PC-3 (cell line): ENCODE measurements around the gene ARHGEF6. TPM values are rescaled to one million over a fixed set of nuclear protein-coding genes. Genes with fewer than 3 reads are reported as not detected.

Experiments used
- ATAC-seq: fragments of 200-7000 bp; cut with Tn5 transposase; 2 replicates; pipeline ENCODE4 v1.9.1; 2020; ENCODE audit warnings: mild to moderate bottlenecking, moderate library complexity
- BruUV-seq: library from RNA; stranded (reverse); fragments of 400-500 nt; replicated peaks from 2 replicates; lab custom pipeline; 2021; lab: Mats Ljungman, UMichigan
- CTCF ChIA-PET: fragments of 300-600 bp; sonication (Branson Sonifier 250); formaldehyde crosslinking; loops from one replicate; lab custom pipeline; 2022; ENCODE audit warnings: antibody characterized with exemption; lab: Charles Lee
- POLR2A ChIA-PET: fragments of 300-600 bp; sonication (Branson Sonifier 250); formaldehyde crosslinking; loops from one replicate; lab custom pipeline; 2022; ENCODE audit warnings: antibody characterized with exemption; ENCODE audit not compliant: unreplicated experiment; lab: Charles Lee
- DNase-seq: peaks from one replicate; pipeline ENCODE4 v3.0.0-alpha.2; 2015
- H2AFZ ChIP-seq: fragments of 300-600 bp; sonication (generic); 2 replicates; pipeline ENCODE4 v1.6.0; 2016; ENCODE audit warnings: antibody characterized with exemption, low read length
- H3F3A ChIP-seq: fragments of 300-600 bp; sonication (generic); one replicate; pipeline ENCODE4 v1.6.0; 2017; ENCODE audit warnings: antibody characterized with exemption, low read length, control low read depth, mild to moderate bottlenecking; ENCODE audit not compliant: unreplicated experiment
- H3K27ac ChIP-seq: fragments of 300-600 bp; sonication (generic); 2 replicates; pipeline ENCODE4 v1.5.1; 2016; ENCODE audit warnings: mild to moderate bottlenecking, low read length
- H3K27me3 ChIP-seq: fragments of 300-600 bp; sonication (generic); 2 replicates; pipeline ENCODE4 v1.6.1; 2016; ENCODE audit warnings: low read length, mixed read lengths
- H3K36me3 ChIP-seq: fragments of 300-600 bp; sonication (generic); 2 replicates; pipeline ENCODE4 v1.6.1; 2016; ENCODE audit warnings: low read depth, mixed run types, low read length, mixed read lengths
- H3K4me1 ChIP-seq: fragments of 300-600 bp; sonication (generic); 2 replicates; pipeline ENCODE4 v1.5.1; 2016; ENCODE audit warnings: low read length; ENCODE audit not compliant: insufficient read depth
- H3K4me2 ChIP-seq: fragments of 300-600 bp; sonication (generic); 2 replicates; pipeline ENCODE4 v1.6.0; 2016; ENCODE audit warnings: low read length
- H3K4me3 ChIP-seq: fragments of 300-600 bp; sonication (generic); 2 replicates; pipeline ENCODE4 v1.5.1; 2016; ENCODE audit warnings: mild to moderate bottlenecking, low read length, mixed read lengths
- H3K79me2 ChIP-seq: fragments of 300-600 bp; sonication (generic); 2 replicates; pipeline ENCODE4 v1.6.1; 2017; ENCODE audit warnings: low read length, mixed read lengths
- H3K9ac ChIP-seq: fragments of 300-600 bp; sonication (generic); 2 replicates; pipeline ENCODE4 v1.6.0; 2016; ENCODE audit warnings: mild to moderate bottlenecking, low read length
- H3K9me2 ChIP-seq: fragments of 300-600 bp; sonication (generic); replicated peaks from 2 replicates; pipeline ENCODE4 v1.6.1; 2016; ENCODE audit warnings: mixed run types, low read length, mixed read lengths
- H3K9me3 ChIP-seq: fragments of 300-600 bp; sonication (generic); 2 replicates; pipeline ENCODE4 v1.6.1; 2016; ENCODE audit warnings: low read length, mixed read lengths
- H4K20me1 ChIP-seq: fragments of 300-600 bp; sonication (generic); 2 replicates; pipeline ENCODE4 v1.6.1; 2016; ENCODE audit warnings: low read length, mixed read lengths
- EZH2 ChIP-seq: fragments of 300-600 bp; sonication (generic); IDR thresholded peaks from one replicate; pipeline ENCODE4 v1.6.1; 2017; ENCODE audit warnings: antibody characterized with exemption, mild to moderate bottlenecking, low read length; ENCODE audit not compliant: unreplicated experiment
- EZH2phosphoT487 ChIP-seq: fragments of 300-600 bp; sonication (generic); IDR thresholded peaks from 2 replicates; pipeline ENCODE4 v1.6.1; 2018; ENCODE audit warnings: mild to moderate bottlenecking, antibody characterized with exemption, low read length, borderline replicate concordance
- intact Hi-C: fragments of 100-400 bp; cut with micrococcal nuclease; formaldehyde crosslinking; loops from 2 replicates; pipeline ENCODE4 v1.9.0; 2023
- total RNA-seq: library from RNA; depleted of rRNA; stranded (reverse); fragments of >200 nt; gene quantifications from 2 replicates; pipeline ENCODE4 v1.2.3, GENCODE V29; 2014
- TF ChIP-seq, protein P1 (sequence below): fragments of 300-600 bp; sonication (generic); conservative IDR thresholded peaks from 2 replicates; pipeline ENCODE4 v1.5.1; 2017; ENCODE audit warnings: antibody characterized with exemption, low read depth, mild to moderate bottlenecking, low read length

Gene ARHGEF6
- total RNA-seq, 1 experiment from 2014 or later: 3.3 TPM

DNA sequence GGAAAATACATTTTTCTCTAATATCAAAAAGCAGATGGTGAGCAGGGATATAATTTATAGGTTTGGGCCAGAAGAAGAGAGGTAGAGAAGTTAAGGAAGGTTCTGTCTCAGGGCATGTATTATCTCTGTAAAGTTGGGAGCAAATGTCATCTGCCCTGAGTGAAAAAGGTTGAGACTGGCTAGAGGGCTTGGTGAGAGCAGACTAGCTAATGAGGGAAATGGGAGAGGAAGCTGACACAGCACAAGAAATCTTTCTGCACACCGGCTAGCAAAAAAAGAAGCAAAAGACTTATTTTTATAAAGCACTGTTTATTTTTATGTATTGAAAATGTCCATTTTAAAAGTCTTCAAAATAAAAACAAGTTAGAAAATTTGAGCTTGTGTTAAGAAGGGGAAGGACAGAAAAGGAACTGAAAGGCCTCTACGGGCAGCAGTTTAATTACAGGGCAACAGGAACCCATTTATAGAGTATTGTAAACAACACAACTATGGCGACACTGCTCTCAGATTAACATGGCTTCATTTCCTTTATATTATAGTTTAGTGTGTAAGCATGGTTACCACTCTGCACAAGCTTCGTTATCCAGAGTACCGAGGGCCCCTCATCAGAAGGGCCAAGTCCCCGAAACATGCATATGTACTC lies 115.4 kb downstream of the ARHGEF6 start:
- no peak overlapping the region for H2AFZ ChIP-seq
- no peaks in the 10 kb centered on the region for H3K9me3 ChIP-seq
- BruUV-seq: no TSS peak
- CTCF ChIA-PET: no interaction called here
- ATAC-seq: no peak
- TF ChIP-seq, protein P1, sequence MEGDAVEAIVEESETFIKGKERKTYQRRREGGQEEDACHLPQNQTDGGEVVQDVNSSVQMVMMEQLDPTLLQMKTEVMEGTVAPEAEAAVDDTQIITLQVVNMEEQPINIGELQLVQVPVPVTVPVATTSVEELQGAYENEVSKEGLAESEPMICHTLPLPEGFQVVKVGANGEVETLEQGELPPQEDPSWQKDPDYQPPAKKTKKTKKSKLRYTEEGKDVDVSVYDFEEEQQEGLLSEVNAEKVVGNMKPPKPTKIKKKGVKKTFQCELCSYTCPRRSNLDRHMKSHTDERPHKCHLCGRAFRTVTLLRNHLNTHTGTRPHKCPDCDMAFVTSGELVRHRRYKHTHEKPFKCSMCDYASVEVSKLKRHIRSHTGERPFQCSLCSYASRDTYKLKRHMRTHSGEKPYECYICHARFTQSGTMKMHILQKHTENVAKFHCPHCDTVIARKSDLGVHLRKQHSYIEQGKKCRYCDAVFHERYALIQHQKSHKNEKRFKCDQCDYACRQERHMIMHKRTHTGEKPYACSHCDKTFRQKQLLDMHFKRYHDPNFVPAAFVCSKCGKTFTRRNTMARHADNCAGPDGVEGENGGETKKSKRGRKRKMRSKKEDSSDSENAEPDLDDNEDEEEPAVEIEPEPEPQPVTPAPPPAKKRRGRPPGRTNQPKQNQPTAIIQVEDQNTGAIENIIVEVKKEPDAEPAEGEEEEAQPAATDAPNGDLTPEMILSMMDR: no peak
- TF ChIP-seq EZH2phosphoT487: no peak
- no peak for TF ChIP-seq EZH2
- no peak overlapping the region for H3K9ac ChIP-seq
- no peaks in the 10 kb centered on the region for H3K36me3 ChIP-seq
- no peaks in the 10 kb centered on the region for H3K9me2 ChIP-seq
- H3K79me2 ChIP-seq: no peaks in the 10 kb centered on the region
- no peaks in the 10 kb centered on the region for H3K27me3 ChIP-seq
- no peak for DNase-seq
- H3K27ac ChIP-seq: no peak overlapping the region
- no peak overlapping the region for H3K4me2 ChIP-seq
- H3K4me3 ChIP-seq: no peak overlapping the region
- POLR2A ChIA-PET: no interaction called here
- H3K4me1 ChIP-seq: no peaks in the 10 kb centered on the region
- no peaks in the 10 kb centered on the region for H4K20me1 ChIP-seq
- no peaks in the 10 kb centered on the region for H3F3A ChIP-seq
- intact Hi-C loops: no loop called here

DNA sequence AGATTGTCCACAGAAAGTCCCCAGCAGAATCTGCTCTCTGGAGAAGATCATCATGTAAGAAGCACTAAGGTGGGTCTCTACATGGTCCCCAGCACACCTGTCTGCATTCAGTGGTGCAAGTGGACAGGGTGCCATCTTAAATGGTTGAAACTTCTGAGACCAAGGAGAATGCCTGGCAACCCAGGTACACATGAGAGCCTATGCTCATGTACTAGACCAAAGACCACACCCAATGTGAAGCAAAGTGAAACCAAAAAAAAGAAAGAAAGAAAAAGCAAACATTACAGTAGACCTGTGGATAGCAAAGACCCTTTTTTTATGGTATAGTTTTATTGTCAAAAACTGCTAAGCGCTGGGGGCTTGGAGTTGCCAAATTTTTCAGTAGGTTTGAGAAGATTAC lies 117.8 kb downstream of the ARHGEF6 start:
- H3K4me2 ChIP-seq: no peak overlapping the region
- no peak overlapping the region for H3K9ac ChIP-seq

DNA sequence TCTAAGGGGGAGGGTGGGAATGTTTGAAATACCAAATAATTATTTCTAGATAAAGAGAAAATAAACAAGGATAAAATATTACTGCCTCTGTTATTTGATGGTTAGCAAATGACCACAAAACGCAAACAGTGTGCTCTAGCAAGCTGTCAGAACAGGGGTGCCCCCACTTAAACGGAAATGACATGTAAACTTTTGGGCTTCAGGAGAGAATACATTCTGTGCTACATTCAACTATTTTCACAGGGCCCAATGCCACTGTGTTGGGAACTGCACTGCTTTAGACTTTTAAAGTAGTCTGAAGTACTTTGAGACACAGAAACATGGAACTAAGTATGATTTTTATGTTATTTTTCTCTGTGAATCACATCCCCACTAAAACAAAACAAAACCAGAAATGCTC lies 118.6 kb downstream of the ARHGEF6 start:
- H3K36me3 ChIP-seq: no peaks in the 10 kb centered on the region
- no peak for TF ChIP-seq EZH2
- TF ChIP-seq, protein P1: no peak
- no peak for TF ChIP-seq EZH2phosphoT487
- no peaks in the 10 kb centered on the region for H3K79me2 ChIP-seq
- H3K27me3 ChIP-seq: 0 out of 2 replicates have a peak, but pooled peaks cover 2% of the 10 kb centered on the region
- H4K20me1 ChIP-seq: no peaks in the 10 kb centered on the region
- no peak overlapping the region for H3K4me3 ChIP-seq
- DNase-seq (no peak), ATAC-seq (no peak)
- BruUV-seq: no TSS peak
- intact Hi-C loops: no loop called here
- CTCF ChIA-PET: no interaction called here
- no peak overlapping the region for H3K4me2 ChIP-seq
- no peak overlapping the region for H3K9ac ChIP-seq
- no peak overlapping the region for H2AFZ ChIP-seq
- no peaks in the 10 kb centered on the region for H3K4me1 ChIP-seq
- H3K27ac ChIP-seq: no peak overlapping the region
- no peaks in the 10 kb centered on the region for H3F3A ChIP-seq
- POLR2A ChIA-PET: no interaction called here
- H3K9me3 ChIP-seq: no peaks in the 10 kb centered on the region
- H3K9me2 ChIP-seq: no peaks in the 10 kb centered on the region

More for the DNA sequence above, 117.8 kb downstream of the ARHGEF6 start:
- ChIA-PET CTCF (no interaction called here), POLR2A (no interaction called here)
- Histone ChIP-seq H3K4me1 (no peaks in the 10 kb centered on the region), H3K9me2 (no peaks in the 10 kb centered on the region), H3K79me2 (no peaks in the 10 kb centered on the region), H3F3A (no peaks in the 10 kb centered on the region), H3K27ac (no peak overlapping the region), H4K20me1 (no peaks in the 10 kb centered on the region), H3K36me3 (no peaks in the 10 kb centered on the region), H3K4me3 (no peak overlapping the region), H2AFZ (no peak overlapping the region), H3K27me3 (no peaks in the 10 kb centered on the region), H3K9me3 (no peaks in the 10 kb centered on the region)
- TF ChIP-seq EZH2 (no peak), EZH2phosphoT487 (no peak)
- TF ChIP-seq, protein P1: no peak
- ATAC-seq (no peak), DNase-seq (no peak)
- BruUV-seq: no TSS peak
- intact Hi-C loops: no loop called here
